NCI-H2227 treated with DMSO at 0.1 percent for 48 hours (cell line): Measurements from ENCODE around the gene IER3.

Experiments used
- DNase-seq: peaks from one replicate; lab custom pipeline; 2025; lab: John Stamatoyannopoulos, UW

The IER3 gene

DNA sequence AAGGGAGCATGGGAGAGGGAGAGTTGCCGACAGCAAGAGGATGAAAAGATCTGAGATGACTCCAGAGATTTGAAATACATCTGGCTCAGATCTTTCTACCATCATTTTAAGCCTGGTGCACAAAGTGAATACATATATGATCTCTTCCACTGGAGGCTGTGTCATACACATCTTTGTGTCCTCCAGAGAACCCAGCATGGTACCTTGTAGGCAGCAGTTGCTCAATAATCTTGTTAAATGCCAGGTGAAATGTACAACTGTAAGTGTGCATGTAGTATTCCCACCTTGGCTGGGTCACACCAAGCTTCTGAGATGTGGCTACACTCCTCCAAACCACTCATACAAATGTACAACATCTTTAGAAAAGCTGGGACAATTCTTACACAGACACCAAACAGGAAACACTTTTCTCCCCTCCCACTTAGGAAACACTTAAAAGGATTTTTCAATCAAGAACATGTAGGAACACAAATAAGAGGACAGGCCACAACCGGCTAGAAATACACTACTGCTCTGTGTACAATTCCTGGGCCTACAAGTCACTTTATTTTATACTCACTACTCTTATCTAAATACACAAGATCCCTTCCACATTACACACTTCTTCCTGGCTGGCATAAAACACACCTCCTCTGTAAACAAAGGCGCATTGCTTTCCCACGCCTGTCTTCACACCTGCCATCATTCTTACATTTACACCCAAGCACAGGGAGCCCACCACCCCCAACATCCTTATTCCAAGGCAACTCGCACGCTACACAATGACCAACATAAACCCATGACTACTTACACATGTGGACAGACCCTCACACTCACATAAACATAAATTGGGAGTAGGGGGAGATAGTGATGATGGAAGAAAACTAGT lies 3.8 kb upstream of the IER3 start:
- no peak for DNase-seq

DNA sequence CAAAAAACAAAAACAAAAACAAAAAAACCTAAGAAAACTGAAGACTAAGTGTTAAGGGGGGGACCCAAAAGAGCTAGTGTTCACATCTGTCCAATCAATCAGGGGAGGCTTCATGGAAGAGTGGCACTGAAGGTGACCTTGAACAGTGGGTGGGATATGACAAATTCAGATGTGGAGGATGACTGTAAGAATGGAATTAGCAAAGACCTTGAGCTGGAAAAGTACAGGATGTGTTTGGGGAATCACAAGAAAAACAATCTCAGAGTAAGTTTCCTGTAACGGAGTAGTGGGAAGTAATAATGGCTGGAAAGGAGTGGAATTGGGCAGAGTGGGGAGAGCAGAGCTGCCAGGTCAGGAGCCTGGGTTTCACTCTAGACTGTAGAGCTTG lies 2.9 kb upstream of the IER3 start:
- no peak for DNase-seq

DNA sequence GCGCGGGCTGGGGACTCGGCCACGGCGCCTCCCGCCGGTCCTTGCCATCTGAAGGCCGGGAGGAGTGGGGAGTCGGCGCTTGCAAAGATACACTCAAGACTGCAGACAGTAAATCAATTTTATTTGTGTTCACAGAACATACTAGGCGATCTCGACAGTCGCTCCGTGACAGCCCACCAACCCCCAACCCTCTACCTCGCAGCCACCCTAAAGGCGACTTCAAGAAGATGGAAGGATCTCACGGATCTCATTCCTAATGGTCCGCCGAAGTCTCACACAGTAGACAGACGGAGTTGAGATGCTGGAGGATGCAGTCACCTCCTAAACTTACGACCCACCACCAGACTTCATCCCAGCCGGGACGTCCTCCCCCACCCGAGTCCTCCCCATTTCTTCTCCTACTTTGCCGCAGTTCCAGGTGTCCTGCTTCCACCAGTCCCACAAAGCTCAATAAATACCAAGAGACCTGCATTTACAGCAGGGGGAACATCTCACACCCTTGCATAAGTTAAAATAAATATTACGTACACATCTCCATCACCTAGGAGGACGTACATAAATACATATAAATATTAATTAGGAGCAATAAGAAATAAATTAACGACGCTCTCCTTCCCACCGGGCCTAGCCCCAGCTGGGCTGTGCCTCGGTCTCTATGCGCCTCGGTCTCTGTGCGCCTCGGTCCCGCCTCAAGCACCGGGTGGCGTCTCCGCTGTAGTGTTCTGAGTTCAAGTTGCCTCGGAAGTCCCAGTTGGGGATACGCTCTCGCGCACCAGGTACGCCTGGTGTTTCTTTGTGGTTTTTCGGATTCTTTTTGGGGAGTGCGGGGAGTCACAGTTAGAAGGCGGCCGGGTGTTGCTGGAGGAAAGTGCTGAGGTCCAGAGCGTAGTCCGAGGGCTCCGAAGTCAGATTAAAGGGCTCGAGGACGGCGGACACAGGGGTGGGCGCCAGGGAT lies 971 bp downstream of the IER3 start:
- DNase-seq, result no peak

DNA sequence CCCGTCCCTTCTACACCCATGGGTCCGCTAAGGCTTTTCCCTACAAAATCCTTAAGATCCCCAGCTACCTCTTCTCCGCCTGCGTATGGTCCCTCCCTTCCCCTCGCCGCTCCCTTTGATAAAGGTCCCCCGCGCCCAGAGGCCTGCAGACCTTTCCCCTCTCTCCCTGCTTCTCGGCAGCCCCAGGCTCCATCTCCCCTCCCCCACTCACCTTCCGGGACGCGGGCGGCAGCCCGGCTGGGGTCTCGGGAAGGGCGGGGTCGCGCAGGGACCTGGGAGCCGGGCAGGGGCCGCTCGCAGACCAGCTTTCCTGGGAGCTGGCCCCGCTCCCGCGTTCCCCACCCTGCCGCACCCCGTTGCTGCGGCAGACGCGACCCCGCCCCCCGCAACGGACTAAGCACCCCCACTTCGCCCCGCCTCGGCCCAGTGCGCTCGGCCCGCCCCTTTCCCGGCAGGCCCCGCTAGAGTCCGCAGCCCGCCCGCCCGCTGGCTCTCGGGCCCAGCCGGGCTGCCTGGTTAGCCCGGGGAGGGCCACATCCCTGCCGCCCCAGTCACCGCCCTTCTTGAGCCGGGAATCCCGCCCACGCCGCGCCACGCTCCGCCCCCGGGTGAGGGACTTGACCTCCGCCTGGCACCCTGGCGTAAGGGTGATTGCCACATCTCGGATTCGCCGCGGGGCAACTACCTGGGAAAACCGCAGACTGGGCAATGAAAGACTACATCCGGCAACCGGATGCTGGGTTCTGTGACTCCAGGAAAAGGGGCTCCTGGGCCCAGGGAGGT lies 1.8 kb downstream of the IER3 start, which contains the start of gene FLOT1:
FLOT1 (minus strand) TSS at position 372 of the 783 bp plus-strand sequence. CDS start 498 bp downstream, outside the sequence.
- peak; percentile 78 for DNase-seq

DNA sequence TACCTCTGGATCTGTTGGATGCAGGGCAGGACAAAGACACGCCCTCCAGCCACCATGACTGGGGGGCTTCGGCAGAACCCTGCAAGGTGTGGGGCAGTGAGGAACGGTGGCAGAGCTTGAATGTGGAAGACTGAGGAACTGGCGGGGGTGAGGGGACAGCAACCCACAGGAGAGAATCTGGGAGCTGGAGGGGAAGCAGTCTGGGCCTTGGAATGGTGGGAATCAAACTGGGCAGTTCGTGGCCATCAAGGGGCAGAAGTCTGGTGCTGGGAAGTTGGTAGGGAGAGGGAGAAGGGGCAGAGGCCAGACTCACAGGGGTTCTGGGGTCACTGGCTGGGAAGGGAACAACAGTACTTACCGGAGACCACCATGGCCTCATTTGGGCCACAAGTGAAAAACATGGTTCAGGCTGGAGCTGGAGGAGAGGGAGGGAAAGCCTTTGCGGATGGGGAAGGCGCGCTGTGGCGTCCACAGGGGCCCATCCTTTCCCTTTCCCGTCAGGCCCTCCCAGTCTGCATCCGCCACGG lies 2.5 kb downstream of the IER3 start:
- DNase-seq, result no peak

DNA sequence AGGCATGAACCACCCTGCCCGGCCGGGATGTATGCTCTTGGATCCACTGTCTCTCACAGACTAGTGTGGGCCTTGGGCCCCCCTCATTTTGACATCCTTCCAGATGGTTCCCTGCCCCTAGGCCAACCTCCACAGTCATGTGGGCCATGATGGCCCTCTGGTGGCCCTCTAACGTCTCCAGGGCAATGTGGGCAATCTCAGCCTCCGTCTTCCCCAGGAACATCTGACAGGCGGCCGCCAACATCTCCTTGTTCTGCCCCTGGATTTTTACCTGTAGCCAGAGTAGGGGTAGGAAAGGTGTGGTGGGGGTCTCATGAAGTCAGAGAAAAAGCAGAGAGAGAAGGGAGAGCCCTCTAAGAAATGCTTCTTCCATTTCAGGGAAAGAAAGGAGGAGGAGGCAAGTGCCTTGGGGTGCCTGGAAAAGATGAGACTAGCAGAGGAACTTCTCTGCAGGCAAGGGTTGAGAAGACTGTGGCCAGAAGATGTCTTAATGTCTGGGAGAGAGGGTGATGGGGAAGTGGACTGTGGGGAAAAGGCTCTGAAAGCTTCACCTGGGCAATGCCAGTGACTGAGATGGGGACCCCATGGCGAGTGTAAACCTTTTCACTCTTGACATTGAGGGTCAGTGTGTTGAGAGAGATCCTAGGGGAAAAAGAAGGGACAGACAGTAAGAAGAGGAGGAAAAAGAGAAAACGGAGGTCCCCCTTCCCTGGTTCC lies 3.1 kb downstream of the IER3 start:
- no peak for DNase-seq

DNA sequence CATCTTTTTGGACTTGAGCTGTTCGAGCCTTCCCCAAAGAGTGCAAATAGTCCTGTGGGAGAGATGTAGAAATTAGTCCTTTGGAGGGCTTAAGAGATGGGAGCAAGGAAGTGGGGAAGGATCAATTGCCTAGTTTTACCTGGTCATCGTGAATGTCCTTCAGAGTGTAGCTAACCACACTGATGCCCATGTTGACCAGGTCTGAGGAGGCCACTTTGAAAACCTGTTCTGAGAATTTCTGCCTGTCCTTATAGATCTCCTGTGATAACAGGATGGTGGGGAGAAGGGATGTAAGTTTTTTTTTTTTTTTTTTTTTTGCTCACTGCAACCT lies 3.8 kb downstream of the IER3 start:
- no peak for DNase-seq

DNA sequence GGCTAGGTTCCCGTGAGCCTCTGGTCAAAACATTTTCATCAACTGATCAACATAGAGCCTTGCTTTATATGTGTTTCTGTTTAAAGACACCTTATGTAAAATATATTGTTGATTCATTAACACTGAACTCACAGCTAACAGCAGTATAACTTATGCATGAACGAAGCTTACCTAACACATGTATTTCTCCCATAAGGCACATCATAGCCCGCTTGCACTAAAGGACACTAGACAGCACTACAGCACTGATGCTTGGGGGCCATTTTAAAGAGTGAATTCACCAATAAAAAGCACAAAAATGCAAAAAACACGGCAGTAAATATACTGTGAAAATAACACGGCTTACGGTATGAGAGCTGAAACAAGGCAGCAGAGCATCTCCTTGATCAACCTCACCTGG lies 5.8 kb downstream of the IER3 start:
- no peak for DNase-seq

DNA sequence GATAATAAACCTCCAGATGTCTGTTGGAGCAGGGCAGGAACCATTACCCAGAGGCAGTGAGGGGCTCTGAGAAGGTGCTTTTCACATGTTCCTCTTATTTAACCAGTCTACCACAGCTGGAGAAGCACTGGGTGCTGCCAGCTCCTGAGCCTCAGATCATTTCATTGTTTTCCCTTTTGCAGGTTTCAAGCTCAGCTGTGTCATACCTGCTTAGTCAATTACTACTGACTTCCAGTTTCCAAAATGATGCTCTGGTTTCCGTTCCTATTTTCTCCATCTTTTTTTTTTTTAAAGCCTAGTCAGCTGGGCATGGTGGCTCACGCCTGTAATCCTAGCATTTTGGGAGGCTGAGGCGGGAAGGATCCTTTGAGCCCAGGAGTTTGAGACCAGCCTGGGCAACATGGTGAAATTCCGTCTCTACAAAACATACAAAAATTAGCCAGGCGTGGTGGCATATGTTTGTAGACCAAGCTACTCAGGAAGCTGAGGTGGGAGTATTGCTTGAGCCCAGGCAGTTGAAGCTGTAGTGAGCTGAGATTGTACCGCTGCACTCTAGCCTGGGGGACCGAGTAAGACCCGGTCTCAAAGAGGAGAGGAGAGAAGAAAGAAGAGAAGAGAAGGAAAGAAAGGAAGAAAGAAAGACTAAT lies 8.6 kb downstream of the IER3 start:
- no peak for DNase-seq

DNA sequence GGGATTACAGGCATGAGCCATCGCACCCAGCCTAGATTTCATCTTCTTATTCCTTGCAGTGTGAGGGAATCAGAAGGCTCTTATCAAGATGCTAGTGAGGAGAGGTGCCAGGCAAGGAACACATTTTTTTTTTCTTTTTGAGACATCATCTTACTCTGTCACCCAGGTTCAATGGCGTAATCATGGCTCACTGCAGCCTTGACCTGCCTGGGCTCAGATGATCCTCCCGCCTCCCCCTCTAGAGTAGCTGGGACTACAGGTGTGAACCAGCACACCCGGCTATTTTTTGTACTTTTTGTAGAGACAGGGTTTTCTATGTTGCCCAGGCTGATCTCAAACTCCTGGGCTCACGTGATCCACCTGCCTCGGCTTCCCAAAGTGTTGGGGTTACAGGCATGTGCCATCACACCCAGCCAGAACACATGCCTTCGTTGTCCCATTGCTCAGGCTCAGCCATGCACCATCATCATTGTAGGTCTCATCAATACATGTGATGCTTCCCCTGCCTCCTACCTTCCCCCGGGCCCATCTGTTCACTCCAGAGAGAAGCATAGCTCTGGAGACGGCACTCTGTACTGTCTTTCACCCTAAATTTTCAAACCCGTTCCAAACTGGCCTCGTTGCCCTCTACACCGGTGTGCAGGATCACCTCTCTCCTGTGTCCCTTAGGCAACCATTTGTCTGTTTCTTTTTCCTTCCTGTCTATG lies 12.0 kb downstream of the IER3 start:
- DNase-seq, result no peak

DNA sequence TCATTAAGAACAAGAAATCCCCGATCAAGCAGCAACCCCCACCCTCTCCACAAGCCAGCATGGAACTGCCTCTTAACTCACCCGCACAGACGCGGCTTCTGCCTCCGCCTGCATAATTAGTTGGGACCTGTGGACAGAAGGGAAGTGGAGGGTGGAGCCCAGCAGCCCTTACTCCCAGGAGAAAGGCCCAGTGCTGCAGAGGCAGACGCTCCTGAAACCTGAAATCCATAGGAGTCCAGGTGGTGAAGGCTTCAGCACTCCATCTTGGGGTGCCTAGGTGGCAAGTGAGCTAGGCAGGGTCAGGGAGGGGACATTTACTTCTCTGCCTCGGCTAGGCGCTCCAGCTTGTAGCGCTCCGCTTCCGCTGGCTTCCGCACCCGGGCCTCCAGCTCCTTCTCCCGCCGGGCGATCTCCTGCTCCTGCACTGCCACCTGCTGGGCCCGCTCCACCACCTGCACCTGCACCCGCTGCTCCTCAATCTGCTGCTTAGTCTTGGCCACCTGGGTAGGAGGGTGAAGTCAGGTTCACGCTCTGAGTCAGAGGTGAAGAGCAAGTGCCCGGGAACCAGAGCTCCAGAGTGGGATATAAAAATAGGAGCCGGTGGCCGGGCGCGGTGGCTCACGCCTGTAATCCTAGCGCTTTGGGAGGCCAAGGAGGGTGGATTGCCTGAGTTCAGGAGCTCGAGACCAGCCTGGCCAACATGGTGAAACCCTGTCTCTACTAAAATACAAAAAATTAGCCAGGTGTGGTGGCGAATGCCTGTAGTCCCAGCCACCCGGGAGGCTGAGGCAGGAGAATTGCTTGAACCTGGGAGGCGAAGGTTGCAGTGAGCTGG lies 13.5 kb downstream of the IER3 start:
- DNase-seq, result peak; percentile 89

DNA sequence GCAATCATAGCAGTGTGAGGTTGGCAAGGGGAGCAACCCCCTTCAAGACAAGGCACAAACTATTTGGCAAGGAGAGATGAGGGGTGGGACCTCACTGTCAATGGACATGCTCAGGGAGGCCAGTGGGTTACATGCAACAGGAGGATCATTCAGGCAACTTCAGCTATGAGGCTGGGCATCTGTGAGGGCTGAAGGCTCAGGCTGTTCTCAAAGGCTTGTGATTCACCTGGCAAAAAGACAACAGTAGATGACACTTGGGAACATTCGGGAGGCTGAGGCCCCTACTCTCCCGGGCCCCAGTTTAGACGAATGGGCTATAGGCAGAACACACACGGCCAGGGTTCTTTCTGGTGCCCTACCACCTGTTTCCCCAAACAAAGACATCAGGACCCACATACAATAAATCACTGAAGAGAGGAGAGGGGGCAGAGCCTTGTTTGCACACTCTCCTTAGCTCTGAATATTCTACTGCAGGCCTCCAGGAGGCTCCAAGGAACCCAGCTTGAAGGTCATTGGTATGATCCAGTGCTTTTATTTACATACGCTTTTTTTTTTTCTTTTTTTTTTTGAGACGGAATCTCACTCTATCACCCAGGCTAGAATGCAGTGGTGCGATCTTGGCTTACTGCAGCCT lies 16.3 kb downstream of the IER3 start:
- DNase-seq, result no peak

DNA sequence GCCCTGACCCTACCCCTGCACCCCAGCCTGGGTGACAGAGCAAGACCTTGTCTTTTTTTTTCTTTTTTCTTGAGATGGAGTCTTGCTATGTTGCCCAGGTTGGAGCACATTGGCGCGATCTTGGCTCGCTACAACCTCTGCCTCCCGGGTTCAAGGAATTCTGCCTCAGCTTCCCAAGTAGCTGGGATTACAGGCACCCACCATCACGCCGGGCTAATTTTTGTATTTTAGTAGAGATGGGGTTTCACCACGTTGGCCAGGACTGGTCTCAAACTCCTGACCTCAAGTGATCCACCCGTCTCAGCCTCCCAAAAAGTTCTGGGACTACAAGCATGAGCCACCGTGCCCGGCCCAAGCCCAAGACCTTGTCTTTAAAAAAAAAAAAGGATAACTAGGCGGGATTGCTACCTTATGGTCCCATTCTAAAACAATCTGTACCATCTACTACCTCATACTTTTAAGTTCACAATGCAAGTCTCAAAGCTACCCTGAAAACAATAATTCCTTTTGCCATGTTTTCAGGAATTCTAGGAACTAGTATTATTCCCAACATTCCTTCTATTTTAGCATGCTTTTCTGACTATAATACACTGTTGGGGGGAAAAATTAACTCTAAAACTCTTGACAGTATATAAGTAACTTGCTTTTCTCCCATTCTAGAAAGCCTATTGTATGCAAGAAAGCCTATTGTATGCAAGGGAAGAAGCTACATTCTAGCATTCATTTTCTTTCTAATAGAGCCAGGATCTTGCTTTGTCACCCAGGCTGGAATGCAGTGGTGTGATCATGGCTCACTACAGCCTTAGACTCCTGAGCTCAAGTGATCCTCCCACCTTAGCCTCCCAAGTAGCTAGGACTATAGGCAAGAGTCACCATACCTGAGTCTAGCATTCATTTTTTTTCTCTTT lies 17.6 kb downstream of the IER3 start:
- DNase-seq, result no peak

DNA sequence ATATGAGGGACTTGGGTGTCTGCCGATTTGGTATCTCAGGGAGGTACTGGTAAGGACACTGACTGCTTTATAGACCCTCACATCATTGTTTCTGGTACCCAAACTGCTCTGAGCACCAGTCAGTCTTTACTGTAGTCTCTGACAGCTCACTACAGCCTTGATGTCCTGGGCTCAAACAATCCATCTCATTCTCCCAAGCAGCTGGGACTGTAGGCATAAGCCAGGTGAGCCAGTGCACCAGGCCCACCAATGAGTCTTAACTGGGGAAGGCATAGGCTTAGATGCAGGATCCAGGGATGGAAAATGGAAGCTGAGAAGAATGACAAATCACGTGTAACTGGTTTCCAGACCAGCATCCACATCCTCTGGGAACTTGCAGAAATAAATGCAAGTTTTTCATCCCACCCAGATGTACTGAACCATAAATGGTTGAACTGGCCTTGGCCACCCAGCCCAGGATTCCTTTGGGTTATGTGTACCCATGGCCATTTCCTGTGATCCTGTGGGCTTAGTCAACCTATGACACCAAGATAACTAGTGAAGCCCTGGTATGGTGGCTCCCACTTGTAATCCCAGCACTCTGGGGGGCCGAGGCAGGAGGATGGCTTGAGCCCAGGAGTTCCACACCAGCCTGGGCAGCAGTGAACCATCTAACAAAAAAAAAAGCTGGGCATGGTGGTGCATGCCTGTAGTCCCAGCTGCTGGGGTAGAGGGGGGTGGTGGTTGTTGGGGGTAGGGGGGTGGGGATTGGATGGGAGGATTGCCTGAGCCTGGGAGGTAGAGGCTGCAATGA lies 18.4 kb downstream of the IER3 start:
- no peak for DNase-seq

DNA sequence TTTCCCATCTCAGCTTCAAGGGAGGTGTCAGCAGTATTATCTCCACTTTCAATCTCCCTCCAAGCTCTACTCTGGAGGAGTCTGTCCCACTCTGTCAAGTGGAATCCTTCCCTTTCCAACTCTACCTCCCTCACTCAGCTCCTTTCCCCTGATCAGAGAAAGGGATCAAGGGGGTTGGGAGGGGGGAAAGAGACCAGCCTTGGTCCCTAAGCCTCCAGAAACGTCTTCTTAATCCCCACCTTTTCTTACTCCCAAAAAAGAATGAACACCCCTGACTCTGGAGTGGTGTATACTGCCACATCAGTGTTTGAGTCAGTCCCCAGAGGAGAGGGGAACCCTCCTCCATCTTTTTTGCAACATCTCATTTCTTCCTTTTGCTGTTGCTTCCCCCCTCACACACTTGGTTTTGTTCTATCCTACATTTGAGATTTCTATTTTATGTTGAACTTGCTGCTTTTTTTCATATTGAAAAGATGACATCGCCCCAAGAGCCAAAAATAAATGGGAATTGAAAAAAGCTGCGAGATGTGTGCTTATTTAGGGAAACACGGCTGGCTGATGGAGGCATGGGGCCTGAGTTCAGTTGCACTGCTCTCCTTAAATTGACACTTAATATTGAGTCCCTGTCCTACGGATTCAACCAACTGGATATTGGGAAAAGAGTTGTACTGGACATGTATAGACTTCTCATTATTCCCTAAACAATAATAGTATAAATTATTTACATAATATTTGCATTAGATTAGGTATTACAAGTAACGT lies 19.3 kb downstream of the IER3 start:
- no peak for DNase-seq
